ENCODE results near the gene COL16A1.

Gene COL16A1

GRCh38 chr1:31609514-31610118, 94.2 kb downstream of the COL16A1 start:
- DNase-seq (ENCODE audit: low read depth), result no peak
- no peak for TF ChIP-seq CTCF (IDR thresholded peaks at IDR 0.05; ENCODE audit: low read length, missing control alignments)
- no peak overlapping the region for H3K4me3 ChIP-seq (replicated peaks; ENCODE audit: low read depth, low read length)

DNA sequence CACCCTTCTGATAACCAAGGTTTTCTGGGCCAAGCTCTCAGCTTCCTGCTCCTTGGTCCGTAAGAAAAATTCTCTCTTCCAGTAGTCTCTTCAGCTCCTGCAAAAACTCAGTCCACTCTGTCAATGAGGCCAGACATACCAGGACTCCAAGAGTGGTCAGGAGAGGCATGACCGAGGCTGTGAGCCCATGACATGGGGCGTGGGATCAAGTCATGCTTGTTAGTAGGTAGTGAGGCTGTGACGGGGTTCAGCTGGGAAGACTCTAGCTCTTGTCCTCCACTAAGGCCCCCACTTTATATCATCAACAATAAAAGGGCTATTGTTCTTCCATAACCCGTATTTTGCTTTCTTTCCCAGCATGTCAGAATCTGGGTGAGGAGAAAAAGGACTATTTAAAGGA, 96.5 kb downstream of the COL16A1 start:
- no peak for TF ChIP-seq CTCF (IDR thresholded peaks at IDR 0.05; ENCODE audit: low read length, missing control alignments)
- H3K4me3 ChIP-seq (replicated peaks; ENCODE audit: low read depth, low read length), result no peak overlapping the region
- no peak for DNase-seq (ENCODE audit: low read depth)

DNA sequence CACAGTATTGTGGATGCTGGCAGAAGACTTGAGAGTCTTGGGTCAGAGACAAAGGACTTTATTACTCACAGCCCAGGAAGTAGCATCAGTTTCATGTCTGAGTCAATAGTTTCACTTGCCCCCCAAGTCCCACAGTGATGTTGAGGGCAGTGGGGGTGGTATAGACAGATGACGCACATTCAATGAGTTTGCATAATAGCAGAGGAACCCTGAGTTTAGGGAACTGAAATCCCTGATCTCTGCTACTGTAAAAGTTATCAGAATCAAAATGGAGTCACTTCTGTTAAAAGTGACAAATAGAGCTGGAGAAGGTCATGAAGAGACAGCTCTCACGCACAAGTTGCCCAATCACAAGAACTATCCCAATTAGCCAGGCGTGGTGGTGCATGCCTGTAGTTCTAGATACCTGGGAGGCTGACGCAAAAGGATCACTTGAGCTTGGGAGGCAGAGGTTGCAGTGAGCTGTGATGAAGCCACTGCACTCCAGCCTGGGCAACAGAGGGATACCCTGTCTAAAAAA, 97.8 kb downstream of the COL16A1 start:
- no peak for TF ChIP-seq CTCF (IDR thresholded peaks at IDR 0.05; ENCODE audit: low read length, missing control alignments)
- peak; percentile 55 for DNase-seq (ENCODE audit: low read depth)
- no peak overlapping the region for H3K4me3 ChIP-seq (replicated peaks; ENCODE audit: low read depth, low read length)
